ENCODE results near the gene SLC10A3. TPM values are rescaled to one million over a fixed set of nuclear protein-coding genes. Genes with fewer than 3 reads are reported as not detected.

Gene SLC10A3
- total RNA-seq, 1 experiment from 2014 or later, result 32.1 TPM

GRCh38 chrX:154526901-154527675 lies 36.7 kb upstream of the SLC10A3 start:
- Histone ChIP-seq H3K27ac (ENCODE audit: low read length) (peak overlapping the region; percentile 77), H4K20me1 (ENCODE audit: insufficient read depth, low read depth, low read length) (no peaks in the 10 kb centered on the region), H3K4me1 (ENCODE audit: low read length) (peaks cover 9% of the 10 kb centered on the region), H3K79me2 (ENCODE audit: low read length) (no peaks in the 10 kb centered on the region), H3K9me2 (replicated peaks; ENCODE audit: insufficient read depth, low read length) (no peaks in the 10 kb centered on the region), H3K4me2 (ENCODE audit: low read depth, low read length, poor library complexity, severe bottlenecking) (peak overlapping the region; percentile 72), H3K4me3 (ENCODE audit: low read length) (peak overlapping the region; percentile 57), H3K9me3 (ENCODE audit: low read length) (no peaks in the 10 kb centered on the region), H3K9ac (ENCODE audit: low read length) (peak overlapping the region; percentile 68), H3K27me3 (ENCODE audit: low read length) (no peaks in the 10 kb centered on the region), H2AFZ (ENCODE audit: low read length) (no peak overlapping the region), H3K36me3 (ENCODE audit: insufficient read depth, low read length) (no peaks in the 10 kb centered on the region)
- peak; percentile 86 for DNase-seq

- no peak overlapping the region for H3K4me2 ChIP-seq (ENCODE audit: low read depth, low read length, poor library complexity, severe bottlenecking)
Observed at GRCh38 chrX:154525606-154526490, 35.4 kb upstream of the SLC10A3 start.

GRCh38 chrX:154519389-154519788 lies 29.0 kb upstream of the SLC10A3 start:
- H3K27ac ChIP-seq (ENCODE audit: low read length), result no peak overlapping the region
- no peaks in the 10 kb centered on the region for H3K27me3 ChIP-seq (ENCODE audit: low read length)
- H3K36me3 ChIP-seq (ENCODE audit: insufficient read depth, low read length), result no peaks in the 10 kb centered on the region
- H3K79me2 ChIP-seq (ENCODE audit: low read length), result peaks cover 8% of the 10 kb centered on the region; the same call in 1 of the 2 replicates
- no peak overlapping the region for H2AFZ ChIP-seq (ENCODE audit: low read length)
- no peak overlapping the region for H3K4me2 ChIP-seq (ENCODE audit: low read depth, low read length, poor library complexity, severe bottlenecking)
- H4K20me1 ChIP-seq (ENCODE audit: insufficient read depth, low read depth, low read length), result no peaks in the 10 kb centered on the region
- H3K9me2 ChIP-seq (replicated peaks; ENCODE audit: insufficient read depth, low read length), result no peaks in the 10 kb centered on the region
- H3K4me3 ChIP-seq (ENCODE audit: low read length), result no peak overlapping the region
- no peak overlapping the region for H3K9ac ChIP-seq (ENCODE audit: low read length)
- no peak for DNase-seq
- peaks cover 22% of the 10 kb centered on the region for H3K4me1 ChIP-seq (ENCODE audit: low read length)
- H3K9me3 ChIP-seq (ENCODE audit: low read length), result no peaks in the 10 kb centered on the region

More at GRCh38 chrX:154525606-154526490, 35.4 kb upstream of the SLC10A3 start:
- H3K9me3 ChIP-seq (ENCODE audit: low read length), result no peaks in the 10 kb centered on the region
- no peak for DNase-seq
- H3K4me1 ChIP-seq (ENCODE audit: low read length), result peaks cover 9% of the 10 kb centered on the region
- no peak overlapping the region for H3K4me3 ChIP-seq (ENCODE audit: low read length)
- H3K9ac ChIP-seq (ENCODE audit: low read length), result no peak overlapping the region
- H2AFZ ChIP-seq (ENCODE audit: low read length), result no peak overlapping the region
- no peaks in the 10 kb centered on the region for H3K79me2 ChIP-seq (ENCODE audit: low read length)
- H3K9me2 ChIP-seq (replicated peaks; ENCODE audit: insufficient read depth, low read length), result no peaks in the 10 kb centered on the region
- no peaks in the 10 kb centered on the region for H3K27me3 ChIP-seq (ENCODE audit: low read length)
- H3K27ac ChIP-seq (ENCODE audit: low read length), result no peak overlapping the region
- H3K36me3 ChIP-seq (ENCODE audit: insufficient read depth, low read length), result no peaks in the 10 kb centered on the region
- H4K20me1 ChIP-seq (ENCODE audit: insufficient read depth, low read depth, low read length), result no peaks in the 10 kb centered on the region

GRCh38 chrX:154517101-154517781 lies 26.8 kb upstream of the SLC10A3 start:
- Histone ChIP-seq H3K4me1 (ENCODE audit: low read length) (peaks cover 22% of the 10 kb centered on the region), H3K36me3 (ENCODE audit: insufficient read depth, low read length) (no peaks in the 10 kb centered on the region), H3K27me3 (ENCODE audit: low read length) (no peaks in the 10 kb centered on the region), H3K27ac (ENCODE audit: low read length) (no peak overlapping the region), H3K4me3 (ENCODE audit: low read length) (no peak overlapping the region), H3K9me2 (replicated peaks; ENCODE audit: insufficient read depth, low read length) (no peaks in the 10 kb centered on the region), H2AFZ (ENCODE audit: low read length) (peak overlapping the region; percentile 56; the same call in 1 of the 2 replicates), H3K4me2 (ENCODE audit: low read depth, low read length, poor library complexity, severe bottlenecking) (no peak overlapping the region), H3K9me3 (ENCODE audit: low read length) (no peaks in the 10 kb centered on the region), H4K20me1 (ENCODE audit: insufficient read depth, low read depth, low read length) (no peaks in the 10 kb centered on the region), H3K79me2 (ENCODE audit: low read length) (peaks cover 8% of the 10 kb centered on the region; the same call in 1 of the 2 replicates), H3K9ac (ENCODE audit: low read length) (no peak overlapping the region)
- no peak for DNase-seq

GRCh38 chrX:154516656-154517100 lies 26.2 kb upstream of the SLC10A3 start:
- H4K20me1 ChIP-seq (ENCODE audit: insufficient read depth, low read depth, low read length), result no peaks in the 10 kb centered on the region
- no peak for DNase-seq
- no peak overlapping the region for H3K27ac ChIP-seq (ENCODE audit: low read length)
- peaks cover 22% of the 10 kb centered on the region for H3K4me1 ChIP-seq (ENCODE audit: low read length)
- H3K9ac ChIP-seq (ENCODE audit: low read length), result peak overlapping the region; percentile 44
- H3K27me3 ChIP-seq (ENCODE audit: low read length), result no peaks in the 10 kb centered on the region
- H3K9me2 ChIP-seq (replicated peaks; ENCODE audit: insufficient read depth, low read length), result no peaks in the 10 kb centered on the region
- peaks cover 8% of the 10 kb centered on the region; the same call in 1 of the 2 replicates for H3K79me2 ChIP-seq (ENCODE audit: low read length)
- H3K9me3 ChIP-seq (ENCODE audit: low read length), result no peaks in the 10 kb centered on the region
- peak overlapping the region; percentile 55; the same call in 1 of the 2 replicates for H3K4me3 ChIP-seq (ENCODE audit: low read length)
- no peaks in the 10 kb centered on the region for H3K36me3 ChIP-seq (ENCODE audit: insufficient read depth, low read length)
- peak overlapping the region; percentile 52 for H3K4me2 ChIP-seq (ENCODE audit: low read depth, low read length, poor library complexity, severe bottlenecking)
- H2AFZ ChIP-seq (ENCODE audit: low read length), result no peak overlapping the region

GRCh38 chrX:154515966-154516655 lies 25.7 kb upstream of the SLC10A3 start, which contains the start of gene FAM3A:
TSS of gene FAM3A (minus strand) at chrX:154516232. CDS start at chrX:154515772, 460 bp downstream.
- no peaks in the 10 kb centered on the region for H4K20me1 ChIP-seq (ENCODE audit: insufficient read depth, low read depth, low read length)
- peaks cover 8% of the 10 kb centered on the region; the same call in 1 of the 2 replicates for H3K79me2 ChIP-seq (ENCODE audit: low read length)
- peak within 1 kb of the TSS; percentile 89 for H3K4me3 ChIP-seq (ENCODE audit: low read length)
- peak; percentile 92 for DNase-seq
- no peak within 1 kb of the TSS for H2AFZ ChIP-seq (ENCODE audit: low read length)
- H3K9me2 ChIP-seq (replicated peaks; ENCODE audit: insufficient read depth, low read length), result no peaks in the 10 kb centered on the region
- 0 out of 2 replicates have a peak within 1 kb of the TSS, but pooled peaks have one; percentile 17 for H3K27ac ChIP-seq (ENCODE audit: low read length)
- peak within 1 kb of the TSS; percentile 64 for H3K4me2 ChIP-seq (ENCODE audit: low read depth, low read length, poor library complexity, severe bottlenecking)
- H3K27me3 ChIP-seq (ENCODE audit: low read length), result no peaks in the 10 kb centered on the region
- peaks cover 22% of the 10 kb centered on the region for H3K4me1 ChIP-seq (ENCODE audit: low read length)
- H3K9ac ChIP-seq (ENCODE audit: low read length), result peak within 1 kb of the TSS; percentile 88
- no peaks in the 10 kb centered on the region for H3K36me3 ChIP-seq (ENCODE audit: insufficient read depth, low read length)
- H3K9me3 ChIP-seq (ENCODE audit: low read length), result no peaks in the 10 kb centered on the region

GRCh38 chrX:154515090-154515965 lies 24.9 kb upstream of the SLC10A3 start:
- H4K20me1 ChIP-seq (ENCODE audit: insufficient read depth, low read depth, low read length), result no peaks in the 10 kb centered on the region
- H3K4me3 ChIP-seq (ENCODE audit: low read length), result peak overlapping the region; percentile 89
- no peak overlapping the region for H2AFZ ChIP-seq (ENCODE audit: low read length)

More at GRCh38 chrX:154515090-154515965, 24.9 kb upstream of the SLC10A3 start:
- Histone ChIP-seq H3K9me2 (replicated peaks; ENCODE audit: insufficient read depth, low read length) (no peaks in the 10 kb centered on the region), H3K79me2 (ENCODE audit: low read length) (peaks cover 8% of the 10 kb centered on the region; the same call in 1 of the 2 replicates), H3K27ac (ENCODE audit: low read length) (0 out of 2 replicates have a peak overlapping the region, but pooled peaks have one; percentile 17), H3K9me3 (ENCODE audit: low read length) (no peaks in the 10 kb centered on the region), H3K27me3 (ENCODE audit: low read length) (no peaks in the 10 kb centered on the region), H3K4me1 (ENCODE audit: low read length) (peaks cover 22% of the 10 kb centered on the region), H3K9ac (ENCODE audit: low read length) (peak overlapping the region; percentile 88), H3K4me2 (ENCODE audit: low read depth, low read length, poor library complexity, severe bottlenecking) (peak overlapping the region; percentile 64), H3K36me3 (ENCODE audit: insufficient read depth, low read length) (no peaks in the 10 kb centered on the region)
- DNase-seq, result peak; percentile 60
